Cardiac fibroblast (primary cell): ENCODE data around the gene SHISAL1.
A peak's percentile ranks its signal among the peaks of the same experiment; 100 is the strongest.

ENCODE experiments used
- DNase-seq, 2 donors: peaks; one replicate each; pipeline versions ENCODE4 v3.0.0 to v3.0.0-alpha.2; 2010; ENCODE audit warnings: low read depth in 2 of 2
- H3K4me3 ChIP-seq, 2 donors: replicated peaks in 1 of 2; 1 replicate in 1 of 2; 2 replicates in 1 of 2; pipeline ENCODE4 v1.5.1; 2011; ENCODE audit warnings: low read depth in 2 of 2, low read length in 2 of 2, mild to moderate bottlenecking in 2 of 2, moderate library complexity in 1 of 2
- CTCF ChIP-seq: IDR thresholded peaks from one replicate; pipeline ENCODE4 v1.5.1; 2011; ENCODE audit warnings: low read depth, mild to moderate bottlenecking, low read length, inconsistent platforms

The SHISAL1 gene

DNA sequence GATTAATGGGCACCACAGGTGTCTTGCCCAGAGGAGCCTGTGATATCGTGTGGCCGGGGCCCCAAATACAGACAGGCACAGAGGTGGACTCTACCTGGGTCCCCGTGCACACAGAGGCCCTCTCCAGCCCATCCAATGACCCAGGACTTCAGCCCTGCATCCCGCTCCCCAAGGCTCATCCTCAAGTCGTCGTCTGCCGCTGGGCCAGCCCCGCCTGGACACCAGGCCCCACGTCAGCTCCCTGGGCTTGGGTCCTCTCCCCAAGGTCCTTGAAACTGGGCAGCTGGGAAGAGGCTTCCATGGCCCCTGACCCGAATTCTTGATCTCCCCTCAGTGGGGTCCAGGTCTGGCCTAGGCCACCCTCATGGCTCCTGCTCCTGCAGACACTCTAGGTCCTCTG, 20.2 kb downstream of the SHISAL1 start:
- DNase-seq: no peak

GRCh38 chr22:44291674-44292360, 20.9 kb downstream of the SHISAL1 start:
- DNase-seq: no peak
- TF ChIP-seq CTCF: no peak
- no peak overlapping the region for H3K4me3 ChIP-seq

More for the DNA sequence above, 20.2 kb downstream of the SHISAL1 start:
- H3K4me3 ChIP-seq: no peak overlapping the region
- no peak for TF ChIP-seq CTCF

DNA sequence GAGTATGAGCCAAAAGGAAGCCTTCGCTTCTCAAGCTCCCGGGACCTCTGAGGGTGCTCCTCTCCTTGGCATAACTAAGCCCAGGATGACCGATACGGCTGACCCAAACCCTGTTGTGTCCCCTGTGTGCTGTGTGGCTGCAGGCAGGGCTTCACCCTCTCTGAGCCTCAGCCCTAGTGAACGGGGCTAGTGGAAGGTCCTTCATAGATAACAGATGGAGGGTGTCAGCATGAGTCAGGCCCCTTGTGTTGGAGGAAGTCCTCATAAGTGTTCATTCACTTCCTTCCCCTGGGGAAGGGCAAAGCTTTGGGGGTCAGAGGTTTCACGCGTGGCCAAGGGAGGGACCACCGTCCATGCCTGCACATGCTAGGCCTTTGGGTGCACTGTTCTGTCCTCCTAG, 21.5 kb downstream of the SHISAL1 start:
- DNase-seq: peak in 1 of 2 donors; percentile 18
- TF ChIP-seq CTCF: no peak
- no peak overlapping the region for H3K4me3 ChIP-seq

DNA sequence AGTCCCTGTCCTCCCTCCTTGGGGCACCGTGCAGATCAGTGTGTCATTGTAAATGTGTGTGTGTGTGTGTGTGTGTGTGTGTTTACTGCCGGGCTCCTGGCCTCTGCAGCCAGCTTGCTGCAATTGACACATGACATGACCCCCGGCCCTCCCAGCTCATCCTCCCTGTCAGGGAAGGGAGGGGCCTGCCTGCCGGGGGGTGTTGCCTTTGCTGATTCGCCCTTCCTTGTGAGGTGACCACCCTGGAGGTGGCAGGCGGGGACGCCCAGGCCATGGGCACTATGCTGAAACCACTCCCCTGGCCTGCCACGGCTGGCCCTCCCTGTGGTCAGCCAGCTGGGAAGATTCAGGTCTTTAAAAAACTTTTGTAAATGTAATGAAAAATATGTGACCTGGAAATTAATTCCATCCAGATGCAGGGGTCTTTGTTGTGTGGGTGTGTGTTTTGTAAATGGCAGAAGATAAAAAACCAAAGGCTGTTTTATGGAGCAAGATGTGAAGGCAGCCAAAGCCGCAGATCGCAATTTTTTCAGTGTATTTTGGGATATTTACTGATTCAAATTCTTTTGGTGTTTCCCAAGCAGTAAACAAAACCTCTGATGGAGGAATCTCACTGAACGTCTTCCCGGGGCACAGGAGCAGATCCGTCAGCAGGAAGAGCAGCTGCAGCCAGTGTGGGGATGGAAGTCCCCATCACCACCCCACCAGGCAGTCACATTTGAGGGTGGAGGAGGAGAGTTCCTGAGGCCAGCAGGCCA, 23.2 kb downstream of the SHISAL1 start:
- TF ChIP-seq CTCF: no peak
- no peak overlapping the region for H3K4me3 ChIP-seq
- DNase-seq: no peak

- H3K4me3 ChIP-seq: no peak overlapping the region
- no peak for DNase-seq
- TF ChIP-seq CTCF: no peak
Measured at GRCh38 chr22:44288913-44289312, 23.8 kb downstream of the SHISAL1 start.

DNA sequence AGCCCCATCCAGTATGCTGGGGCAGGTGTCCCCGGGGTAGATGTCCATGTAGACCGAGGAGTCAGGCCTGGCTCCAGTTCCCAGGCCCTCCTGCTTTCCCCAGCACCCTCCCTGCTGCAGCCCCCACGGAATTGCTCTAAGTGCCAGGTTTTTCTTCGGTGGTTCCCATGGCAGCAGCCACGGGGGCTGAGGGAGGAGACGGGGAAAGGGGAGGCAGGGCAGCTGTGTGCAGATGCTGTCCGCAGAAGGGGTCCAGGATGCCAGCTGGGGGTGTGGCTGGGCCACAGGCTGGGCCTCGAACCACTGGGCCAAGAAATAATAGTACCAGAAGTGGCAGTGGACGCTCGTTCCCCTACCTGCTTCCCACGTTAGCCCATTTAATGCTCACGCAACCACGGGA, 25.0 kb downstream of the SHISAL1 start:
- TF ChIP-seq CTCF: no peak
- DNase-seq: no peak
- no peak overlapping the region for H3K4me3 ChIP-seq
